Thyroid gland (tissue), 4 donors: ENCODE results near the gene RFPL3. TPM values are rescaled to one million over a fixed set of nuclear protein-coding genes. Genes with fewer than 3 reads are reported as not detected.

Experiments
- DNase-seq, 2 donors: peaks; one replicate each; pipeline ENCODE4 v3.0.0-alpha.2; 2019
- H3K27ac ChIP-seq, 3 donors: fragments of 200-600 bp; sonication (generic); 1 replicate in 2 of 3; 2 replicates in 1 of 3; pipeline ENCODE4 v1.5.1; 2016 to 2019; ENCODE audit warnings: mild to moderate bottlenecking in 1 of 3, moderate library complexity in 1 of 3
- H3K27me3 ChIP-seq: fragments of 200-600 bp; sonication (generic); one replicate; pipeline ENCODE4 v1.5.1; 2019
- H3K36me3 ChIP-seq, 2 donors: fragments of 200-600 bp; sonication (generic); one replicate each; pipeline ENCODE4 v1.5.1; 2016 to 2019
- H3K4me1 ChIP-seq, 2 donors: fragments of 200-600 bp; sonication (generic); one replicate each; pipeline ENCODE4 v1.5.1; 2017 to 2019
- H3K4me3 ChIP-seq, 3 donors: fragments of 200-600 bp; sonication (generic); replicated peaks in 1 of 3; 1 replicate in 2 of 3; 2 replicates in 1 of 3; pipeline ENCODE4 v1.5.1; 2016; ENCODE audit warnings: mild to moderate bottlenecking in 1 of 3
- H3K9me3 ChIP-seq: fragments of 200-600 bp; sonication (generic); one replicate; pipeline ENCODE4 v1.5.1; 2017
- POLR2A ChIP-seq, 2 donors: fragments of 450-650 bp; IDR thresholded peaks; one replicate each; pipeline ENCODE4 v1.6.1; 2017; ENCODE audit warnings: antibody characterized with exemption in 2 of 2, mild to moderate bottlenecking in 2 of 2, moderate library complexity in 1 of 2
- whole genome bisulfite sequencing, 2 donors: methylation state at CpG; one replicate each; pipeline ENCODE4 v1.1.5; 2017; 5-methylcytosine and 5-hydroxymethylcytosine counted together
- intact Hi-C: fragments of 100-400 bp; cut with DNase I; formaldehyde crosslinking; loops from one replicate; pipeline ENCODE4 v1.15.1; 2023
- total RNA-seq, 4 donors: library from RNA; depleted of rRNA; stranded (reverse); fragments of >200 nt; gene quantifications; one replicate each; pipeline ENCODE4 v1.2.3, GENCODE V29; 2016
- TF ChIP-seq, protein P1 (sequence below), 6 experiments: fragments of 200-600 bp in 3 of 6; fragments of 450-650 bp in 3 of 6; sonication (generic) in 3 of 6; IDR thresholded peaks; one replicate each; pipeline ENCODE4 v1.5.1; 2016 to 2019; ENCODE audit warnings: antibody characterized with exemption in 6 of 6, mild to moderate bottlenecking in 2 of 6, inconsistent platforms in 1 of 6, moderate library complexity in 1 of 6

RFPL3 gene
- total RNA-seq, 4 donors from 2014 or later: not detected

DNA sequence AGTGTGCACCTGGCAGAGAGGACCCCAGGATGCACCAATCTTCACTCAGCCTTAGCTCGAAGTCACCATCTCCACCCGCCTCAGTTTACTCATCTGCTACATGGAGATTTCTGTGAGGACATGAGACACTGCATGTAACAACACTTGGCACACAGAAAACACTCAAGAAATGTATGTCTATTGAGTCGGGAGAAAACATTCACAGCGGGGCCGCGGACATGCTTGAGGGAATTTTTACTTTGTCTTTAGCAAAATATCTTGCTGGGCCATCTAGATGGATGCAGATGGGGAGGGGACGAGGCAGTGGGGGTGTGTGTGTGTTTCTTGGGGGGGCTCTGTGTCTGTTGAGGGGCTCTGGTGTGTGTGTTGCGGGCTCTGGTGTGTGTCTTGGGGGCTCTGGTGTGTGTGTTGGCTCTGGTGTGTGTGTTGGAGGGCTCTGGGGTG lies 28.4 kb upstream of the RFPL3 start:
- H3K27me3 ChIP-seq: no peaks in the 10 kb centered on the region
- TF ChIP-seq POLR2A (IDR thresholded peaks at IDR 0.05): no peak
- TF ChIP-seq, protein P1, sequence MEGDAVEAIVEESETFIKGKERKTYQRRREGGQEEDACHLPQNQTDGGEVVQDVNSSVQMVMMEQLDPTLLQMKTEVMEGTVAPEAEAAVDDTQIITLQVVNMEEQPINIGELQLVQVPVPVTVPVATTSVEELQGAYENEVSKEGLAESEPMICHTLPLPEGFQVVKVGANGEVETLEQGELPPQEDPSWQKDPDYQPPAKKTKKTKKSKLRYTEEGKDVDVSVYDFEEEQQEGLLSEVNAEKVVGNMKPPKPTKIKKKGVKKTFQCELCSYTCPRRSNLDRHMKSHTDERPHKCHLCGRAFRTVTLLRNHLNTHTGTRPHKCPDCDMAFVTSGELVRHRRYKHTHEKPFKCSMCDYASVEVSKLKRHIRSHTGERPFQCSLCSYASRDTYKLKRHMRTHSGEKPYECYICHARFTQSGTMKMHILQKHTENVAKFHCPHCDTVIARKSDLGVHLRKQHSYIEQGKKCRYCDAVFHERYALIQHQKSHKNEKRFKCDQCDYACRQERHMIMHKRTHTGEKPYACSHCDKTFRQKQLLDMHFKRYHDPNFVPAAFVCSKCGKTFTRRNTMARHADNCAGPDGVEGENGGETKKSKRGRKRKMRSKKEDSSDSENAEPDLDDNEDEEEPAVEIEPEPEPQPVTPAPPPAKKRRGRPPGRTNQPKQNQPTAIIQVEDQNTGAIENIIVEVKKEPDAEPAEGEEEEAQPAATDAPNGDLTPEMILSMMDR (IDR thresholded peaks at IDR 0.05): no peak
- 56 to 58% methylated on average over 8 of the region's 8 CpGs for WGBS, 2 donors
- H3K4me1 ChIP-seq: peaks cover 0 to 6% of the 10 kb centered on the region in 2 donors
- intact Hi-C loops: no loop called here
- no peak overlapping the region for H3K4me3 ChIP-seq
- DNase-seq: no peak
- no peaks in the 10 kb centered on the region for H3K9me3 ChIP-seq
- no peaks in the 10 kb centered on the region for H3K36me3 ChIP-seq
- no peak overlapping the region for H3K27ac ChIP-seq

DNA sequence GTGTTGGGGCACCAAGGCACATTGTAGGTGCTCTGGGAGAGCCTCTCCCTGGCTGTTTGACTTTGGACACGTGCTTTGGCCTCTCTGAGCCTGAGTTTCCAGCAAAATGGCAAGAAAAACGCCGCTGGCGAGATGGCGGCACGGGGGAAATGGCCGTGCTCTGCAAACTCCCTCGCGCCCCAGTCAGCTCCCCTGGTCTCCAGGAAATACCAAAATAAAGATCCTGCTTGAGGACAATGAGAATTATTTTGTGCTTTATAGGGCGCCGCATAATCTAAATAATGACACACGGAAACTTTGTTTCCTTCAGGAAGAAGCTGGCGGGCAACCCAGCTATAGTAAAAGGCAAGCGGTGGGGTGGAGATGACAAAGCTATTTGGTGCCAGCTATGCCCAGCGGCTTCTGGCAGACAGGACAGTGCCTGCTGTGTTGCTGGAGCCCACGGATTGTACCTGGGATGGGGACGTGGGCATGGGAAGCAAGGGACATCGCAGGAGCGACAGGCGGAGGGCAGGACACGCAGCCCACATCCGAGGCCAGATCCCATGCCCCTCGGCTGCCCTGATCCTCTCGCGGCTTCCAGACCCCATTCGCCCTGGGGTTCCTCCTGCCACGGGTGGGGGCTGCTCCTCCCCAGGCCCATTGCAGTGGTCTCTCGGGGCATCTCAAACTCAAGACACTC lies 26.3 kb upstream of the RFPL3 start:
- no peaks in the 10 kb centered on the region for H3K27me3 ChIP-seq
- intact Hi-C loops: no loop called here
- H3K4me1 ChIP-seq: peaks cover 5 to 12% of the 10 kb centered on the region in 2 donors
- WGBS, 2 donors: 79 to 82% methylated on average over 23 to 28 of the region's 28 CpGs
- DNase-seq: no peak
- H3K36me3 ChIP-seq: no peaks in the 10 kb centered on the region
- no peaks in the 10 kb centered on the region for H3K9me3 ChIP-seq
- peak overlapping the region in 1 of 3 donors; percentile 30 for H3K27ac ChIP-seq
- TF ChIP-seq, protein P1 (IDR thresholded peaks at IDR 0.05): no peak
- no peak overlapping the region for H3K4me3 ChIP-seq

DNA sequence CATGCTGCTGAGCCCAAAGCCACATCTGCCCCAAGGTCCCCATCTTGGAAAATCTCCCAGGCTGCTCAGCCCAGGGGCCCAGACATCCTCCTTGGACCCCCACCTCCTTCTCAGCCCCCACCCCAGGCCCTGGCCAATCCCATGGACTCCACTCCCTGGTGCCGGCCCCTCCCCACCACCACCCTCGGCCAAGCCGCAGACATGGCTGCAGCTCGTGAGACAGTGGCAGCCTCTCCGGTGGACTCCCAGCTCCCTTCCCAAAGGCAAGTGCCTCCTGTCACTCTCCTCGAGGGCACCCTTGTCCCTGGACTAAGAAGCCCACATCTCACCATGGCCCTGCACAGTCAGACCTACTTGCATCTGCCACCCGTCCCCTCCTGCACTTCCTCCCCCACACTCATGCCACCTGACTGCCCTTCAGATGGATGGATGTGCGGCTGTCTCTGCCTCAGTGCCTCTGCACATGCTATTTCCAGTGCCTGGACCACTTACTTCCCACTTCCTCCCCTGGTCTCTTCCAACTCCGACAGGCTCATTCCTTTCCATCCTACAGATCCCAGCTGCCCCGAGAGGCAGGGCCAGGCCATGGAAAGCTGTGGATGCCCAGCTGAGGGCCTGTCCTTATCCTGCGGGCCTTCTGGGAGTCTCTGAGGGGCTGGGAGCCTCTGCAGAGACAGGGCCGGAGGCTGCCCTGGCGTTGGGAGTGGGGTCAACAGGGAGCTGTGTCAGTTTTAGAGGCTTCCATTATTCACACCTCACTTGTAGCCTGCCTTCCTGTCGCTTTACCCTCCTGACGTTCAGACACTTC lies 25.5 kb upstream of the RFPL3 start:
- no peaks in the 10 kb centered on the region for H3K9me3 ChIP-seq
- peak overlapping the region in 1 of 3 donors; percentile 30 for H3K27ac ChIP-seq
- no peaks in the 10 kb centered on the region for H3K27me3 ChIP-seq
- H3K4me3 ChIP-seq: no peak overlapping the region
- no peak for DNase-seq
- H3K36me3 ChIP-seq: no peaks in the 10 kb centered on the region
- no peak for TF ChIP-seq POLR2A (IDR thresholded peaks at IDR 0.05)
- TF ChIP-seq, protein P1 (IDR thresholded peaks at IDR 0.05): no peak
- H3K4me1 ChIP-seq: peaks cover 13 to 19% of the 10 kb centered on the region in 2 donors
- WGBS, 2 donors: 75 to 83% methylated on average over 12 to 13 of the region's 15 CpGs
- intact Hi-C loops: no loop called here

DNA sequence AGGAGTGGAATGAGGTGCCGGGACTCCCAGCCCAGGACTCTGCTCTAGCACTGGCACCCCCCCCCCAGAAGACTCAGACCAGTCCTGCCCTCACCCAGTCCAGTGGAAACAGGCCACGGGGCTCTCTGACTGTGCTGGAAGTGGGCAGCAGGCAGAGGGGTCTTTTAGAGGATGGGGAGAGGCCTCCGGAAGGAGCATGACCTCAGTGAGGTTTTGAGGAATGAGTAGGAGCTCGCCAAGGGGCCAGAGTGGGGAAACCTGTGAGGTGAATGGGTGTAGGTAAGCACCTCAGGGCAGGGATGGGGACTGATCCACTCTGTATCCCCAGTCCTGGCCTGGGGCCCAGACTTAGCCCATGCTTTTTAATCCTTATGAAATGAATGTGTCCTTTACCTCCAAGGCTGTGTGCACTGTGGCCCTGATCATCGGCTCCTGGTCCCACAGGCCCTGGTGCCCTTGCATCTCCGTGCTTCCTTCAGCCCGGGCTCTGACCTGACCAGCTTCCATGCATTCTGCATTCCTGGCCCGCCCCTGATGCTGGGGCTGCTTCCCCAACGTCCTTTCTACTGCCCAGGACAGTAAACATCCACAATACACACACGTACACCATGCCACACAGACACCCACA lies 24.4 kb upstream of the RFPL3 start:
- Histone ChIP-seq H3K4me3 (no peak overlapping the region), H3K27ac (no peak overlapping the region), H3K27me3 (no peaks in the 10 kb centered on the region), H3K36me3 (no peaks in the 10 kb centered on the region), H3K9me3 (no peaks in the 10 kb centered on the region), H3K4me1 (peaks cover 18 to 30% of the 10 kb centered on the region in 2 donors)
- DNase-seq: no peak
- TF ChIP-seq, protein P1 (IDR thresholded peaks at IDR 0.05): no peak
- TF ChIP-seq POLR2A (IDR thresholded peaks at IDR 0.05): no peak
- 83 to 89% methylated on average over 9 of the region's 10 CpGs for WGBS, 2 donors
- intact Hi-C loops: no loop called here
